Thyroid gland (tissue), 4 donors: ENCODE data around the gene EPS8. TPM values are rescaled to one million over a fixed set of nuclear protein-coding genes. Genes with fewer than 3 reads are reported as not detected.

Experiments used
- DNase-seq, 2 donors: peaks; one replicate each; pipeline ENCODE4 v3.0.0-alpha.2; 2019
- H3K27ac ChIP-seq, 3 donors: fragments of 200-600 bp; sonication (generic); 1 replicate in 2 of 3; 2 replicates in 1 of 3; pipeline ENCODE4 v1.5.1; 2016 to 2019; ENCODE audit warnings: mild to moderate bottlenecking in 1 of 3, moderate library complexity in 1 of 3
- H3K27me3 ChIP-seq: fragments of 200-600 bp; sonication (generic); one replicate; pipeline ENCODE4 v1.5.1; 2019
- H3K36me3 ChIP-seq, 2 donors: fragments of 200-600 bp; sonication (generic); one replicate each; pipeline ENCODE4 v1.5.1; 2016 to 2019
- H3K4me1 ChIP-seq, 2 donors: fragments of 200-600 bp; sonication (generic); one replicate each; pipeline ENCODE4 v1.5.1; 2017 to 2019
- H3K4me3 ChIP-seq, 3 donors: fragments of 200-600 bp; sonication (generic); replicated peaks in 1 of 3; 1 replicate in 2 of 3; 2 replicates in 1 of 3; pipeline ENCODE4 v1.5.1; 2016; ENCODE audit warnings: mild to moderate bottlenecking in 1 of 3
- H3K9me3 ChIP-seq: fragments of 200-600 bp; sonication (generic); one replicate; pipeline ENCODE4 v1.5.1; 2017
- POLR2A ChIP-seq, 2 donors: fragments of 450-650 bp; IDR thresholded peaks; one replicate each; pipeline ENCODE4 v1.6.1; 2017; ENCODE audit warnings: antibody characterized with exemption in 2 of 2, mild to moderate bottlenecking in 2 of 2, moderate library complexity in 1 of 2
- WGBS, 2 donors: methylation state at CpG; one replicate each; pipeline ENCODE4 v1.1.5; 2017; 5-methylcytosine and 5-hydroxymethylcytosine counted together
- intact Hi-C: fragments of 100-400 bp; cut with DNase I; formaldehyde crosslinking; loops from one replicate; pipeline ENCODE4 v1.15.1; 2023
- total RNA-seq, 4 donors: library from RNA; depleted of rRNA; stranded (reverse); fragments of >200 nt; gene quantifications; one replicate each; pipeline ENCODE4 v1.2.3, GENCODE V29; 2016
- TF ChIP-seq, protein P1 (sequence below), 6 experiments: fragments of 200-600 bp in 3 of 6; fragments of 450-650 bp in 3 of 6; sonication (generic) in 3 of 6; IDR thresholded peaks; one replicate each; pipeline ENCODE4 v1.5.1; 2016 to 2019; ENCODE audit warnings: antibody characterized with exemption in 6 of 6, mild to moderate bottlenecking in 2 of 6, inconsistent platforms in 1 of 6, moderate library complexity in 1 of 6

Gene EPS8
- total RNA-seq, 4 donors from 2014 or later = 78.0 to 127 (median 110) TPM

DNA sequence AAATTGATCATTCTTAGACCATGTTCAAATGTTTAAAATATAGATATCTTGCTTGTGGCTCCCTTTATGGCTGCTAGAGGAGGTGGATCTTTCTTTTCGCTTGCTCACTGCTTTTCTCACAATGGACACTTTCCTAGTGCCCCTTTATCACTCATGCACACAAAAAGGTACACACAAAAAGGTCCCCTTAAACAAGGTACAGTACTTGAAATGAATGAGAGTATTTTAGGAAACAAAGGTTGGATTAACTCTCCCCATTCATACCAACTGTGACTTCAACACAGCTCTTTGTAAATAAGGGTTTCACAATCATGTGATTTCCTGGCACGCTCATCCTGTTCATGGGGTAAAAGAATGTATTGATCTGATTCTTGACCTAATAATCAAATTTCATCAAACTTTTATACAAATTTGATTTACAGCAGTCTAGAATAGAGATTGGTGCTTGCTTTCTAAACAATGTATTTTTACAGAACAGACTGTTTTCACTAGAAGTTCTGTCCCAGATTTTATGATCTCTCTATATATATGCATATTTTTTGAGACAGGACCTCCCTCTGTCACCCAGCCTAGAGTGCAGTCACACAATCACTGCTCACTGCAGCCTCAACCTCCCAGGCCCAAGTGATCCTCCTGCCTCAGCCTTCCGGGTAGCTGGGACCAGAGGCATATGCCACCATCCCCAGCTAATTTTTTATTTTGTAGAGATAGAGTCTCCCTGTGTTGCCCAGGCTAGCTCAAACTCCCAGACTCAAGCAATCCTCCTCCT is 34.4 kb upstream of the EPS8 start:
- no peaks in the 10 kb centered on the region for H3K27me3 ChIP-seq
- 84 to 86% methylated on average over 3 of the region's 3 CpGs for WGBS, 2 donors
- TF ChIP-seq, protein P1, sequence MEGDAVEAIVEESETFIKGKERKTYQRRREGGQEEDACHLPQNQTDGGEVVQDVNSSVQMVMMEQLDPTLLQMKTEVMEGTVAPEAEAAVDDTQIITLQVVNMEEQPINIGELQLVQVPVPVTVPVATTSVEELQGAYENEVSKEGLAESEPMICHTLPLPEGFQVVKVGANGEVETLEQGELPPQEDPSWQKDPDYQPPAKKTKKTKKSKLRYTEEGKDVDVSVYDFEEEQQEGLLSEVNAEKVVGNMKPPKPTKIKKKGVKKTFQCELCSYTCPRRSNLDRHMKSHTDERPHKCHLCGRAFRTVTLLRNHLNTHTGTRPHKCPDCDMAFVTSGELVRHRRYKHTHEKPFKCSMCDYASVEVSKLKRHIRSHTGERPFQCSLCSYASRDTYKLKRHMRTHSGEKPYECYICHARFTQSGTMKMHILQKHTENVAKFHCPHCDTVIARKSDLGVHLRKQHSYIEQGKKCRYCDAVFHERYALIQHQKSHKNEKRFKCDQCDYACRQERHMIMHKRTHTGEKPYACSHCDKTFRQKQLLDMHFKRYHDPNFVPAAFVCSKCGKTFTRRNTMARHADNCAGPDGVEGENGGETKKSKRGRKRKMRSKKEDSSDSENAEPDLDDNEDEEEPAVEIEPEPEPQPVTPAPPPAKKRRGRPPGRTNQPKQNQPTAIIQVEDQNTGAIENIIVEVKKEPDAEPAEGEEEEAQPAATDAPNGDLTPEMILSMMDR (IDR thresholded peaks at IDR 0.05) = no peak
- no peak for TF ChIP-seq POLR2A (IDR thresholded peaks at IDR 0.05)
- intact Hi-C loops = no loop called here
- H3K4me1 ChIP-seq = no peaks in the 10 kb centered on the region
- H3K27ac ChIP-seq = no peak overlapping the region
- H3K9me3 ChIP-seq = no peaks in the 10 kb centered on the region
- no peak overlapping the region for H3K4me3 ChIP-seq
- H3K36me3 ChIP-seq = no peaks in the 10 kb centered on the region
- no peak for DNase-seq

DNA sequence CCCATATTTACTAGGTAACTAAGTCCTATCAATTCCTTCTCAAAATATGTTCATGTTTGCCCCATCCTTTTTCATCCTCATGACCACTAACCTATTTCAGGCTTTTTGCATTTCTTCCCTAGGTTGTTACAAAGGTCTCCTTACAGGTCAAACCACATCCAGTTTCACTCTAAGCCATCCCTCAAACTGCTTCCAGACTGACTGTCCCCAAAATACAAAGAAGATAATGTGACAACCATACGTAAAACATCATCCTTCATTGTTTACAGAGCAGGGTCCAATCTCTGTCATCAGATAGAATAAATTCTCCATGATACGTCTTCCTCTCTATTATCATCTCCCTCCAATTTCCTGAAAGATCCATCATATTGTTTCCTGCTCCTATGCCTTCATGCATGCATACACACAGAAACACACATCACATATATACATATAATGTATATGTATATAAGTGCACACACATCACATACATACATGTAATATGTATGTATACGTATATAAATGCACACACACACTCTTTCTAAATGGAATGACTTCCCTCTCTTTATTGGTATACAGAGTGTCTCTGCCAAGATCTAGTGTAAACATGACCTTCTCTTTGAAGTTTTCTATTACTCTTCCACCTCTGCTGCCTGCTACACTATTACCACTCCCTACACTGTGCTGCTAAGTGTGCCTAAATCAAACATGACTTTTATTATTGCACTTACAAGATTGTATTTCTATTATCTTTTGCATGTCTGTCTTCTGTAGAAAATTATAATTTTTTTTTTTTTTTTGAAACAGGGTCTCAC is 30.7 kb upstream of the EPS8 start:
- Histone ChIP-seq H3K27me3 (no peaks in the 10 kb centered on the region), H3K9me3 (no peaks in the 10 kb centered on the region), H3K4me1 (no peaks in the 10 kb centered on the region), H3K4me3 (no peak overlapping the region), H3K36me3 (no peaks in the 10 kb centered on the region), H3K27ac (no peak overlapping the region)
- intact Hi-C loops = no loop called here
- no peak for DNase-seq
- TF ChIP-seq POLR2A (IDR thresholded peaks at IDR 0.05) = no peak
- TF ChIP-seq, protein P1 (IDR thresholded peaks at IDR 0.05) = no peak
- WGBS, 2 donors = 85 to 88% methylated on average over 3 of the region's 3 CpGs

DNA sequence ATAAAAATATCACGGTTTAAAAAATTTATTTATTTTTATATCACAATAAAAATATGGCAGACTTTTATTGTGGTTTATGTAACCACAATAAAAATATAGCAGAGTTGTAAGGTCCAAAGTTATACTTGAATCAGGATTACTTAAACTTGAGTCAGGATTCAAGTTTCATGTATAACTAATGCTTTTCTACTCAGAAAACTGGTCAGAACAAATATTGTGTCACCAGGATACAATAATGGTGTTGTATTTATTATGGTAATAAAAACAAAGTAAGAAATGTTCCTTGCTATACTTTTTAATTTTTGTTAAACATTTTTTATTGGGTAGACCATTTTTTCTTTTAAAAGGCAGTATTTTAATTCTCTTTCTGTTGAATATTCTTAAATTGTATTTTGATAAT is 29.2 kb upstream of the EPS8 start:
- Histone ChIP-seq H3K27ac (no peak overlapping the region), H3K4me1 (no peaks in the 10 kb centered on the region), H3K9me3 (no peaks in the 10 kb centered on the region), H3K27me3 (no peaks in the 10 kb centered on the region), H3K36me3 (no peaks in the 10 kb centered on the region), H3K4me3 (no peak overlapping the region)
- TF ChIP-seq, protein P1 (IDR thresholded peaks at IDR 0.05) = no peak
- intact Hi-C loops = no loop called here
- DNase-seq = no peak
- 95 to 97% methylated on average over 1 of the region's 1 CpG for WGBS, 2 donors

DNA sequence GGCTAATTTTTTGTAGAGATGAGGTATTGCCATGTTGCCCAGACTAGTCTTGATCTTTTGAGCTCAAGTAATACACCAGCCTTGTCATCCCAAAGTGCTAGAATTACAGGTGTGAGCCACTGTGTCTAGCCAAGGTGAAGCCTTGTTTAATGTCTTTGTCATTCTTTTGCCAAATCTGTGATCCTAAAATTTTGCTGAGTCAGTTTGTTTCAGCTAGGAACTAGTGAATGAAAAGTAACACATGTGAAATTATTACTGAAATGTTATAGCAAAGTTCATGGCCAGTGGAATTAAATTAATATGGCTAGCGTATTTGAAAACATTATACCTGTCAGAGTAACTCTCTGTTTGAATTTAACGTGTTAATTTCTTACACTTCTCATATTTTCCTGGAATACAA is 26.5 kb upstream of the EPS8 start:
- Histone ChIP-seq H3K9me3 (no peaks in the 10 kb centered on the region), H3K36me3 (no peaks in the 10 kb centered on the region), H3K4me1 (no peaks in the 10 kb centered on the region), H3K4me3 (no peak overlapping the region), H3K27ac (no peak overlapping the region), H3K27me3 (no peaks in the 10 kb centered on the region)
- 94 to 95% methylated on average over 2 of the region's 2 CpGs for WGBS, 2 donors
- no peak for DNase-seq
- intact Hi-C loops = no loop called here
- TF ChIP-seq, protein P1 (IDR thresholded peaks at IDR 0.05) = no peak
- TF ChIP-seq POLR2A (IDR thresholded peaks at IDR 0.05) = no peak
